Measurements from ENCODE around the gene DDX1.

Gene DDX1

DNA sequence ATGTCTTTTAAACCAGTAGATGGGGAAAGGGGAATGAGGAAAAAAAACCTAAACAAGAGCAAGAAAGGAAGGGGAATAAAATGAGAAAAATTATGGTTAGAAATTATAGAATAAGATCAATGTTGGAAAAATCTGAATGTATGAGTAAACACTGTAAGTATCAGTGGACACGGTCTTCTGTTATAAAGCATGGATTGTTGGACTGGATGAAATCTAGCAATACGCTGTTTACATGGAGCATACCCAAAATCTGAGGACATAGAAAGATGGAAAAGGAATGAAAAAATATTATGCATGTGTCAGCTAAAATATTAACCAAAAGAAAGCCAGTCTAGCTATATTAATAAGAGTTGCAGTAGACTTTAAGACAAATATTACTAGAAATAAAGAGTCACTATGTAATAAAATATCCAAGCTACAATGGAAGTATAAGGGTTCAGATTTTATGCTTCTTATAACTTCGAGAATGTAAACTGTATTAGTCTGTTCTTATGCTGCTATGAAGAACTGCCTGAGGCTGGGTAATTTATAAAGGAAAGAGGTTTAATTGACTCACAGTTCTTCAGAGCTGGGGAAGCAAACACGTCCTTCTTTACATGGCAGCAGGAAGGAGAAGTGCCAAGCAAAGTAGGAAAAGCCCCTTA, 32.4 kb downstream of the DDX1 start:
- no peak overlapping the region for H3K9ac ChIP-seq (ENCODE audit: low read length)
- H3K79me2 ChIP-seq (ENCODE audit: insufficient read depth, low read length): no peaks in the 10 kb centered on the region
- H3F3A ChIP-seq (ENCODE audit: insufficient read depth): no peaks in the 10 kb centered on the region
- no peaks in the 10 kb centered on the region for H3K9me3 ChIP-seq (ENCODE audit: insufficient read depth, low read length)
- no peak overlapping the region for H3K27ac ChIP-seq (ENCODE audit: low read depth, low read length)
- H2AFZ ChIP-seq (ENCODE audit: low read depth, low read length, severe bottlenecking): no peak overlapping the region
- TF ChIP-seq CTCF (IDR thresholded peaks at IDR 0.05; ENCODE audit: insufficient read depth, low read length, poor library complexity, severe bottlenecking) (no peak), EZH2phosphoT487 (conservative IDR thresholded peaks at IDR 0.05; ENCODE audit: low read length) (no peak)
- H3K4me2 ChIP-seq (ENCODE audit: low read depth, low read length, poor library complexity, severe bottlenecking): no peak overlapping the region
- H4K20me1 ChIP-seq (ENCODE audit: low read depth, low read length): no peaks in the 10 kb centered on the region; the same call in 1 of the 2 replicates
- peaks cover 77% of the 10 kb centered on the region for H3K36me3 ChIP-seq (ENCODE audit: low read length)
- H3K4me3 ChIP-seq (ENCODE audit: insufficient read depth, low read length, poor library complexity, severe bottlenecking): no peak overlapping the region
- H3K9me2 ChIP-seq (replicated peaks; ENCODE audit: insufficient read depth, low read length): no peaks in the 10 kb centered on the region
- H3K27me3 ChIP-seq (ENCODE audit: low read length): no peaks in the 10 kb centered on the region

GRCh38 chr2:15624903-15625302, 33.2 kb downstream of the DDX1 start:
- Histone ChIP-seq H3F3A (ENCODE audit: insufficient read depth) (no peaks in the 10 kb centered on the region), H3K27ac (ENCODE audit: low read depth, low read length) (no peak overlapping the region), H2AFZ (ENCODE audit: low read depth, low read length, severe bottlenecking) (no peak overlapping the region), H3K36me3 (ENCODE audit: low read length) (peaks cover 86% of the 10 kb centered on the region), H3K9me3 (ENCODE audit: insufficient read depth, low read length) (no peaks in the 10 kb centered on the region), H3K27me3 (ENCODE audit: low read length) (no peaks in the 10 kb centered on the region), H3K9ac (ENCODE audit: low read length) (no peak overlapping the region), H3K4me2 (ENCODE audit: low read depth, low read length, poor library complexity, severe bottlenecking) (no peak overlapping the region), H3K9me2 (replicated peaks; ENCODE audit: insufficient read depth, low read length) (no peaks in the 10 kb centered on the region), H3K4me3 (ENCODE audit: insufficient read depth, low read length, poor library complexity, severe bottlenecking) (no peak overlapping the region), H3K79me2 (ENCODE audit: insufficient read depth, low read length) (no peaks in the 10 kb centered on the region), H4K20me1 (ENCODE audit: low read depth, low read length) (no peaks in the 10 kb centered on the region; the same call in 1 of the 2 replicates)
- no peak for TF ChIP-seq EZH2phosphoT487 (conservative IDR thresholded peaks at IDR 0.05; ENCODE audit: low read length)
- no peak for TF ChIP-seq CTCF (IDR thresholded peaks at IDR 0.05; ENCODE audit: insufficient read depth, low read length, poor library complexity, severe bottlenecking)

GRCh38 chr2:15625344-15626036, 33.8 kb downstream of the DDX1 start:
- Histone ChIP-seq H3K9ac (ENCODE audit: low read length) (no peak overlapping the region), H3K4me3 (ENCODE audit: insufficient read depth, low read length, poor library complexity, severe bottlenecking) (no peak overlapping the region), H3K9me3 (ENCODE audit: insufficient read depth, low read length) (no peaks in the 10 kb centered on the region), H3K9me2 (replicated peaks; ENCODE audit: insufficient read depth, low read length) (no peaks in the 10 kb centered on the region), H3K36me3 (ENCODE audit: low read length) (peaks cover 87% of the 10 kb centered on the region), H3K27me3 (ENCODE audit: low read length) (no peaks in the 10 kb centered on the region), H3F3A (ENCODE audit: insufficient read depth) (no peaks in the 10 kb centered on the region), H4K20me1 (ENCODE audit: low read depth, low read length) (no peaks in the 10 kb centered on the region; the same call in 1 of the 2 replicates), H3K4me2 (ENCODE audit: low read depth, low read length, poor library complexity, severe bottlenecking) (no peak overlapping the region), H2AFZ (ENCODE audit: low read depth, low read length, severe bottlenecking) (no peak overlapping the region), H3K27ac (ENCODE audit: low read depth, low read length) (no peak overlapping the region), H3K79me2 (ENCODE audit: insufficient read depth, low read length) (no peaks in the 10 kb centered on the region)
- TF ChIP-seq CTCF (IDR thresholded peaks at IDR 0.05; ENCODE audit: insufficient read depth, low read length, poor library complexity, severe bottlenecking) (no peak), EZH2phosphoT487 (conservative IDR thresholded peaks at IDR 0.05; ENCODE audit: low read length) (no peak)
